HG02938 (cell line): Measurements from ENCODE around the gene HOXB2.

Source experiments
- ATAC-seq: cut with Tn5 transposase; IDR thresholded peaks from one replicate; pipeline ENCODE4 v1.9.1; 2021; ENCODE audit warnings: mild to moderate bottlenecking, moderate library complexity; ENCODE audit not compliant: unreplicated experiment

Gene HOXB2

DNA sequence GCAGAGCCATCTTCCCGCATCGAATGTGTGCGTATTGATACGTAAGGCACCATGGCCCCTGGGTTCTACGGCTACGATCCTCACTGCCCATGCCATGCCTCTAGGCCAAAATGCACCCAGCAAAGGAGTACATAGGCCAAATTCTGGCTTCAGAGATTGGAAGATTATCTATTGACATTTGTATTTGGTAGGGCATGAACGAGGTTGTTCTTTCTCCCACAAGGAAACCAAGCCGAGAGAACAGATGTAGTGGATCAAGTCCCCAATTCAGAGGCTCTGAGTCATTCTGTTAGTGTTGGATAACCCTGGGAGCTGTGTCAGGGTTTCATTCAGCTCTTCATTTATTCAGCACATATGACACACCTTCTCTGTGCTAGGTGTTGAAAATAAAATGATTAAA is 50.6 kb downstream of the HOXB2 start:
- no peak for ATAC-seq
